Left kidney (tissue), 2 donors: ENCODE results near the gene NUP62. TPM values are rescaled to one million over a fixed set of nuclear protein-coding genes. Genes with fewer than 3 reads are reported as not detected.
"Not testable (repeated sequence)": the region's sequence is repeated elsewhere in the genome, so short reads cannot be mapped to it uniquely, and the experiment has no call there.

ENCODE experiments used
- DNase-seq: peaks from one replicate; pipeline ENCODE4 v3.0.0-alpha.2; 2013
- polyA plus RNA-seq: library from polyadenylated mRNA; unstranded; fragments of 120-200 nt; gene quantifications from one replicate; pipeline ENCODE4 v1.2.1, GENCODE V29; 2013; ENCODE audit not compliant: insufficient read length

The NUP62 gene
- polyA plus RNA-seq, 1 donor: 61.9 TPM

- DNase-seq: no peak
Measured at GRCh38 chr19:49927526-49928264, 1.6 kb downstream of the NUP62 start.

- DNase-seq: no peak
Measured at GRCh38 chr19:49926515-49926914, 2.8 kb downstream of the NUP62 start.

- DNase-seq: no peak
Measured at GRCh38 chr19:49925486-49925885, 3.8 kb downstream of the NUP62 start.

DNA sequence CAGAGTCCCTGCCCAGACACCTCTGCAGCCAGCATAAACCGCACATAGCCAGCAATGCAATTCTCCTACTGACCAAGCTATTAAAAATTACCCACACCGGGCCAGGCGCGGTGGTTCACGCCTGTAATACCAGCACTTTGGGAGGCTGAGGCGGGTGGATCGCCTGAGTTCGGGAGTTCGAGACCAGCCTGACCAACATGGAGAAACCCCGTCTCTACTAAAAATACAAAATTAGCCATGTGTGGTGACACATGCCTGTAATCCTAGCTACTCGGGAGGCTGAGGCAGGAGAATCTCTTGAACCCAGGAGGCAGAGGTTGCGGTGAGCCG is 4.5 kb downstream of the NUP62 start:
- not testable (repeated sequence) for DNase-seq

DNA sequence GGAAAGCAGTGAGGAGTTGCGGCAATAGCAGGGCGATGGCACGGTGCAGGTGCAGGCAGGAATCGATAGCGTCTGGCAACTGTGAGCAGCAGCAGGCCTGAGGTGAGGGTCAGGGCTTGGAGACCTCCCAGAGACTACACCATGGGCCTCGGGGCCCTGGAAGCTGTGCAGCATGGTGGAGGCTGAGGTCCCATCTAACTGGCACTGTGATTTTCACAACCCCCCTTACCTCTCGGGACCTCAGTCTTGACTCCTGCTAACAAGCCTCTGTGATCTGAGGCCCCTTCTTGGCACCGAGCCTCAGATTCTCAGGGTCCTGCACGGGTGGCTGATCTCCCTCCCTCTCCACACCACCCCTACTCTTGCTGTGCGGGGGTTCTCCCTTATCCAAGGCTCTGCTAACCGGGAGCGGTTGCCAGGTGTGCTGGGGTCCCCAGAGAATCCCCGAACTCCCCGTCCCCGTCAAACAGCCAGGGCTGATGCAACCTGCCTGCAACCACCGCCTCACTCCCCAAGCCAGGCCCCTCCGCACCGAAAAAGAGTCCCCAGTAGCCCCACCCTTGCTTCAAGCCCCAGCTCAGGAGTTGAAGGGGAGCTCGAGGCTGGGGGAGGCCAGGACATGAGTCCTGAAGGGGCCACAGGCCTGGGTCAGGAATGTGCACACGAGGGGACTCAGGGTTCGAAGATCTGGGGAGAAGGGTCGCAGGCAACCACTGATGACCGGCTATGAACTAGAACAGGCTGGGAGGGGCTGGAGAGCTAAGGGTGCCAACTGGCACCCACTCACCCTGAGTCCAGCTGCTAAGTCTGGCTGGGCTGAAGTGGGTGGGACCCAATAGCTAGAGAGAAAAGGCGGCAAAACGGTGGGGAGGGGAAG is 5.1 kb downstream of the NUP62 start:
- DNase-seq: no peak

DNA sequence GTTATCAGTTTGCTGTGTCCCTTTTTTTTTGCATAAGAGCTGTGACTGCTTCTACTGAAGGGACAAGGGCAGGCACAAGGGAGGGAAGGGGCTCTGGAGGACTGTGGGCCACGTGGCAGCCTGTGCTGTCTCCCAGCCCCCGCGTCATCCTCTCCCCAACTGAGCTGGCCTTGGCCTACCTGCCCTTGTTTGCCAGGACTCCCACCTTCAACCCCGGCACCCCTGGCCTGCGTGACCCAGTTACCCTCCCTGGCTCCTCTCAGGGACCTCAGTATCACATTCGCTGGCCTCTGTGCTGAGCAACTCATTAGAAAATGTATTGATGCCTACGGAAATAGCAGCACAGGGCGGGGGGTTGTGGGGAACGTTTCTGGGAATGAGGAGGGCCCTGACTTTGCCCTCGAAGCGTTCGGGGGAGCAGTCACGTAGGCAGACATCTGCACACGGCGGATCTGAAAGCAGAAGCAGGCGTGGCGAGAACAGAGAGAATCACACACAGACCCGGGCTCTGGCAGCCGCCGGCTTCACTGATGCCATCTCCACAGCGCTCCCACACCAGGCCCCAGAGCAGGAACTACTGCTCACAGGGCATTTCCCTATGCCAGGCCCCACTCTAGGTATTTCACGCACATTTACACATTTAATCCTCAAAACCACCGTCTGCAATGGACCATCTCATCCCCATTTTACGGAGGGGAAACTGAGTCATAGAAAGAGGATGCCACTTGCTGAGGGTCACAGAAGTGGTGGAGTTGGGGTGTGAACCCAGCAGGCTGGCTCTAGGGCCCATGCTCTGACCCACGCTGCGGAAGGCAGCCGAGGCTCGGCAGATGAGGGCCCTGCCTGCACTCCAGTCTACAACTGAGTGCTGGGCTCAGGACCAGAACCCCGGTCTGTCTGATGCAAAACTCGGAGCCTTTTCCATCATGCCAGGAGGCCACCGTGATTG is 6.0 kb downstream of the NUP62 start:
- DNase-seq: no peak

GRCh38 chr19:49921871-49922795 is 7.2 kb downstream of the NUP62 start:
- no peak for DNase-seq

DNA sequence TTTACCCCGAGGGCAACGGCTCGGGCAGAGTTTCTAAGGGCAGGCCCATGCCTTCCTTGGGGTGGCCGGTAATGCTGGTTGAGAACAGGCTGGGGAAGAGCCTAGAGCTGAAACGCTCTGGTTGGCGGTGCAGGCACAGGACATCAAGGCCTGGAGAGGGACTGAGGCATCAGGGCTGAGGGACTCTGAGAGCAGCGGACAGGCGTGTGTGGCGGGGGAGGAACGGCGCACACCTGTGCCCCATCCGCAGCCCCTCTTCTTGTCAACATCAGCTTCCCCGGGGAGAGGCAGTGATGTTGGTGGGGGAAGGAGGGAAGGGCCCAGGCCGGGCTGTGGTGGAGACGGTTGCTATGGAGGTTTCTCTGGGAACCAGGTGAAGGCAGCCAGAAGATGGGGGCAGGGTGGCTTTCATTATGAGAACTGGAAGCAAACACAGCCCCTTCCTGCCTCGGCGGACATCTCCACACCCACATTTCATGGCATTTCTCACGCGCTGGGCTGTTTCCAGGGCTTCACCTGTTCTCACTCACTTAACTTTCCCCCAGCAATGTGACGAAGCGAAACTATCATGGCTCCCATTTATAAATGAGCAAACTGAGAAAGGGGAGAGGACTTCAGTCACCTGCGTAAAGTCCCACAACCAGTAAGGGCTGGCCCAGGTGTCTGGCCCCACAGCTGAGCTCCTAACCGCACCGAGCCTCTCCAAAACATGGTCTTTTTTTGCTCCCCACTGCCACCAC is 8.5 kb downstream of the NUP62 start:
- DNase-seq: no peak

DNA sequence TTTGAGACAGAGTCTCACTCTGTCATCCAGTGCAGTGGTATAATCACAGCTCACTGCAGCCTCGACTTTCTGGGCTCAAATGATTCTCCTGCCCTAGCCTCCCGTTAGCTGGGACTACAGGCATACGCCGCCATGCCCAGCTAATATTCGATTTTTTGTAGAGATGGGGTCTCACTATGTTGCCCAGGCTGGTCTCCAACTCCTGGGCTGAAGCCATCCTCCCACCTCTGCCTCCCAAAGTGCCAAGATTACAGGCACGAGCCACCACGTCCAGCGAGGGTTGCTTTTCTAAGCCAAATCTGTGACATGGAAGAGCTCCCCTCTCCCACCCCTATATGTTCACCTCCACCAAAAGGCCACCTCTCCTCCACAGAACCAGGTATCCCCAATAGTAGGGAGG is 11.2 kb downstream of the NUP62 start:
- DNase-seq: no peak

- no peak for DNase-seq
Measured at GRCh38 chr19:49916839-49917733, 12.2 kb downstream of the NUP62 start.

DNA sequence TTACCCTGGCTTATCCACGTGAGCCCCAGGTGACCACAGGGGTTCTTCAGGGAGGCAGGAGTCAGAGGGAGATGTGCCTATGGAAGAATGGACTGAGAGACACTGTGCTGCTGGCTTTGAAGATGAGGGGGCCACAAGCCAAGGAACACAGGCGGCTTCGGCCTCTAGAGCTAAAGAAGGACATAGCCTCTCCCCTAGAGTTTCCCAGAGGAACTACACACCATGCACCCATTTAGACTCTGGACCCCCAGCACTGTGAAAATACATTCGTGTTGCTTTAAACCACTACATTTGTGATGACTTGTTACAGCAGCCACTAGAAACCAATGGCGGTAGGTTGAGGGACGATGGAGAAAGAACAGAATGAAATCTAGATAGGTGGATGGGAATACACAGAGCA is 14.0 kb downstream of the NUP62 start:
- no peak for DNase-seq

- DNase-seq: no peak
Measured at GRCh38 chr19:49913720-49914119, 15.6 kb downstream of the NUP62 start.

- no peak for DNase-seq
Measured at GRCh38 chr19:49912965-49913685, 16.2 kb downstream of the NUP62 start.

DNA sequence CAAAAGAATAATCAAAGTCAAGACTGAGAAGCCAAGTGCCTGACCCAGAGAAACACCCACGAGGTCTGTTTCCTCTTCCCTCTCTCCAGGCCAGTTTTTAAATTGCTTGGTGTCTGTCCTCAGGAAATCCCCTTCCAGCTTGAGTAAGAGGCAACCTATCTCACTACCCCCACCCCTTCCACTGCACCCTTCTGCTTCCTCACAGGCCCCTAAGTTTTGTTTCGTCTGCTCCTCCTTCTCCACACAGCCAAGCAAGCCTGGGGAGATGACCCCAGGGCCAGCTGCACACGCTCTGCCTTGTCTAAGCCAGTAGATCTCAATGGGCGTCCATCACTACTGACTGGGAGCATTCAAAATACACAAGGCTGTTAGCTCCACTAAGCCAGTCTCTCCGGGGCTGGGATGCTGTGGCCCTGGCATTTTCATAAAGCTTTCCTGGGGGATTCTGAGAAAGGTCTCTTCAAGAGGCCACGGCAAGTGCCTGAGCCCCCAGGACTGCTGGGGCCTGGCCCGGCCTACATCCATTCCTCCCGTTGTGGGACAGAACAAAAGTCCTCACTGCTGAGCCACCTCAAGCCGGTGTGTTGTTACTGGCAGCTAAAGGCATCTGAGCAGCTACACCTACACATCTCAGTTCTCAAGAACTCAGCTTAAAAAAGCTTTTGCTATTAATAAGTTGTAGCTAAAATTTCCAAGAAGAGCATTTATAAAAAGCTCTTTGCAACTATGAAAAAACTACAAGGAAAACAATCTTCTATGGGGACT is 17.7 kb downstream of the NUP62 start:
- DNase-seq: no peak

DNA sequence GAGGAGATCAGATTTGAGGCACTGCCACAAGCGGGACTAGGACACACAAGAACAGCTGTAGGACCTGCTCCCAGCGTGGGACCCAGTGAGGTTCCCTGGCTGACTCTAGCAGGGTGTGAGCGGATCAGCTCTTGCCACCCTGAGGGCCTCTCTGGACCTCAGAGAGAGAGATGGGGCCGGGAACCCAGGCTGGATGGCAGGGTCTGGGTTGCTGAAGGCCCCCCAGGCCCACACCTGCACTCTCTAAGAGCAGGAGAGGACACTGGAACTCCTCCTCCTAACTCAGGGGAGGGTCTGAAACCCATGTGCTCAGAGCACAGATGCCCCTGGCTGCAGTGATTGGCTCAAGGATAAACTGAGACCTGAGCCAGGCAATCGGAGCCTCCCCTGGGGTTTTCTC is 19.1 kb downstream of the NUP62 start:
- DNase-seq: no peak

DNA sequence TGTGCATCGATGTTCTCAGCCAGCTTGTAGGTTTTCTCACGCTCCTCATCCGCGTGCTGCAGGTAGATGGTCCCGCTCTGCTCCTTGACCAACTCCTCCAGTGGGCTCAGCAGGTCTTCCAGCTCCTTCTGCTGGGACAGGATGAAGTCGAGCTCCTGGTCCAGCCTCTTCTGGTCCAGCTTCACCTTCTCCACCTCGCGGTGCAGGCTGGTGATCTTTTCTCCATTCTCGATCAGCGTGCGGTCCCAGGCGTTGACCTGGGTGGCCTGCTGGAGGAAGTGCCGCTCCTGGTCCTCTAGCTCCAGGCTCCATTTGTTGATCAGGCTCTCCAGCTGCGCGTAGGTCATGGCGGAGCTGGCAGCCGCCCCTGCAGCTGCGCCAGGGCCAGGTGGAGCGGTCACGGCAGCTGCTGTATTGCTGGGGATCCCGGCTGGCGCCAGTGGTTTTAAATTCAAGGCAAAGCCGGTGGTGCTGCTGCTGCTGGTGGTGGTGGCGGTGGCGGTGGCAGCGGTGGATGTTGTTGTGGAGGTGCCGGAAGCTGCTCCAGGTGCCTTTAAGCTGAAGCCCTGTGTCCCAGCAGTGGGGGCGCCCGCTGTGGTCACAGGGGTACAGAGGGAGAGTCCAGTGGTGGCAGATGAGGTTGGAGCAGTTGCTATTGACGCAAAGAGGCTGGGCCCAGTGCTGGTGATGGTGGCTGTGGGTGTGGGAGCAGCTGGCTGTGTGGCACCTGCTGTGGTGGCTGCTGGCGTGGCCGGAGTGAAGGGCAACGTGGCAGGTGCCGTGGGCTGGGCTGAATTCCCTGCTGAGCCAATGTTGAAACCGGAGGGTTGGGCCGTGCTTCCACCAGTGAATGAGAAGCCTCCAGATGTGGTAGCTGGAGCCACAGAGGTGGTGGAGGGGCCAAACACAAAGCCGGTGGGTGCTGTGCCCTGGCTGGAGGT is 20.6 kb downstream of the NUP62 start:
- DNase-seq: no peak
